Stimulated activated CD8-positive, alpha-beta memory T cell treated with anti-CD3 and anti-CD28 coated beads, Interleukin-12 subunit alpha, Interleukin-12 subunit beta, amount 100 ng/mL, for 4 hours (primary cell): Measurements from ENCODE around the gene CMPK1.

Source experiments
- DNase-seq: peaks from one replicate; pipeline ENCODE4 v3.0.0-alpha.2; 2020; ENCODE audit warnings: low read depth

CMPK1 gene

GRCh38 chr1:47396671-47397196, 63.1 kb downstream of the CMPK1 start:
- no peak for DNase-seq

- DNase-seq: no peak
Measured at GRCh38 chr1:47399138-47399845, 65.7 kb downstream of the CMPK1 start.

- no peak for DNase-seq
Measured at GRCh38 chr1:47399846-47400155, 66.2 kb downstream of the CMPK1 start.

GRCh38 chr1:47401761-47402160, 68.2 kb downstream of the CMPK1 start:
- no peak for DNase-seq

- DNase-seq: no peak
Measured at GRCh38 chr1:47402591-47402990, 69.0 kb downstream of the CMPK1 start.

GRCh38 chr1:47403321-47403910, 69.8 kb downstream of the CMPK1 start:
- DNase-seq: no peak

- DNase-seq: no peak
Measured at GRCh38 chr1:47405697-47406096, 72.1 kb downstream of the CMPK1 start.

- no peak for DNase-seq
Measured at GRCh38 chr1:47406966-47407365, 73.4 kb downstream of the CMPK1 start.

GRCh38 chr1:47407481-47407880, 73.9 kb downstream of the CMPK1 start:
- DNase-seq: no peak

GRCh38 chr1:47409311-47410067, 75.9 kb downstream of the CMPK1 start:
- DNase-seq: no peak

GRCh38 chr1:47410068-47410455, 76.5 kb downstream of the CMPK1 start:
- no peak for DNase-seq

- DNase-seq: no peak
Measured at GRCh38 chr1:47411436-47411835, 77.8 kb downstream of the CMPK1 start.

- no peak for DNase-seq
Measured at GRCh38 chr1:47412437-47412836, 78.8 kb downstream of the CMPK1 start.

- DNase-seq: no peak
Measured at GRCh38 chr1:47415728-47416318, 82.2 kb downstream of the CMPK1 start, which contains the start of gene FOXE3. FOXE3 (plus strand) TSS chr1:47416285; CDS start chr1:47416316, 31 bp downstream.

GRCh38 chr1:47416319-47417169, 83.0 kb downstream of the CMPK1 start:
- no peak for DNase-seq

- no peak for DNase-seq
Measured at GRCh38 chr1:47417170-47418044, 83.8 kb downstream of the CMPK1 start.

- DNase-seq: no peak
Measured at GRCh38 chr1:47418122-47418521, 84.5 kb downstream of the CMPK1 start.

- no peak for DNase-seq
Measured at GRCh38 chr1:47418681-47419325, 85.2 kb downstream of the CMPK1 start.

- no peak for DNase-seq
Measured at GRCh38 chr1:47420547-47420946, 87.0 kb downstream of the CMPK1 start.

- DNase-seq: no peak
Measured at GRCh38 chr1:47423872-47424271, 90.3 kb downstream of the CMPK1 start.
